ENCODE measurements around the gene GDF15.
A peak's percentile ranks its signal among the peaks of the same experiment; 100 is the strongest.

DNA sequence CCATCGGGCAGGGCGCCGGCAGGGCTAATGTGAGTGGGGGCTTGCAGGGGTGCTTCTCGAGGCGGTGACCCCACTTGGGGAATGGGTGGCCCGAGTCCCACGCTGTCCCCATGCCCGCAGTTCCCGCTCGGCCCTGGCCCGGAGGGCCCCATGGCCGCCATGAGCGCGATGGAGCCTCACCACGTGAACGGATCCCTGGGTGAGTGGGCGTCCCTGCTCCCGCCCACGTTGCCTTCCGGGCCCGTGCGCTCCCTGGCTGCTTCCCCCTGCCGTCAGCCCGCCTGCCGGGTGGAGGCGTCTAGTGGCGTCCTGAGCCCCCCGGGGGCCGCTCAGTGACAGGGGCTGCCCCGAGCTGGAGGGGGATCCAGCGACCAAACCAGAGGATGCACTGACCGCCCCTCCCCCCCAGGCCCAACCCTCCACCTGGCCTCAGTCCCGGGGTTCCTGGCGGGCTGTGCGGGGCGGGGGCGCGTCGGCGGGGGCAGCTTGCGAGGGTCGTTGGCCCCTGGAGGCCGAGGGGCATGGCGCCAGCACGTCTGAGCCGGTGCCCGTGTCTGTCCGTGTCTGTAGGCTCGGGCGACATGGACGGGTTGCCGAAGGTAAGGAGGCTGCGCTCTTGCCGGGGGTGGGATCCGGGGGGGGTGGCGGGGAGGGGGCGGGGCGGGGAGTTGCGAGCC, 47.2 kb downstream of the GDF15 start:
- no peak for TF ChIP-seq EZH2 (IDR thresholded peaks at IDR 0.05; ENCODE audit: borderline replicate concordance, low read depth, low read length, severe bottlenecking)
- TF ChIP-seq FOS (IDR thresholded peaks at IDR 0.05; ENCODE audit: borderline replicate concordance, insufficient read depth, low read length): no peak
- TF ChIP-seq JUN (IDR thresholded peaks at IDR 0.05; ENCODE audit: borderline replicate concordance, insufficient read depth, insufficient read length, low read depth): no peak
- peak; percentile 53 for TF ChIP-seq POLR2AphosphoS5 (IDR thresholded peaks at IDR 0.05; ENCODE audit: insufficient read depth, low read depth, low read length)
- TF ChIP-seq, protein P1, sequence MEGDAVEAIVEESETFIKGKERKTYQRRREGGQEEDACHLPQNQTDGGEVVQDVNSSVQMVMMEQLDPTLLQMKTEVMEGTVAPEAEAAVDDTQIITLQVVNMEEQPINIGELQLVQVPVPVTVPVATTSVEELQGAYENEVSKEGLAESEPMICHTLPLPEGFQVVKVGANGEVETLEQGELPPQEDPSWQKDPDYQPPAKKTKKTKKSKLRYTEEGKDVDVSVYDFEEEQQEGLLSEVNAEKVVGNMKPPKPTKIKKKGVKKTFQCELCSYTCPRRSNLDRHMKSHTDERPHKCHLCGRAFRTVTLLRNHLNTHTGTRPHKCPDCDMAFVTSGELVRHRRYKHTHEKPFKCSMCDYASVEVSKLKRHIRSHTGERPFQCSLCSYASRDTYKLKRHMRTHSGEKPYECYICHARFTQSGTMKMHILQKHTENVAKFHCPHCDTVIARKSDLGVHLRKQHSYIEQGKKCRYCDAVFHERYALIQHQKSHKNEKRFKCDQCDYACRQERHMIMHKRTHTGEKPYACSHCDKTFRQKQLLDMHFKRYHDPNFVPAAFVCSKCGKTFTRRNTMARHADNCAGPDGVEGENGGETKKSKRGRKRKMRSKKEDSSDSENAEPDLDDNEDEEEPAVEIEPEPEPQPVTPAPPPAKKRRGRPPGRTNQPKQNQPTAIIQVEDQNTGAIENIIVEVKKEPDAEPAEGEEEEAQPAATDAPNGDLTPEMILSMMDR (IDR thresholded peaks at IDR 0.05; ENCODE audit: extremely low read depth in 1 of 2, insufficient read depth in 1 of 2, low read depth in 1 of 2, low read length in 2 of 2): peak in 1 of 2 donors; percentile 7
- TF ChIP-seq POLR2A (IDR thresholded peaks at IDR 0.05; ENCODE audit: low read depth, low read length): no peak
- TF ChIP-seq MYC (IDR thresholded peaks at IDR 0.05; ENCODE audit: low read depth, low read length): no peak
- TF ChIP-seq, protein P2, sequence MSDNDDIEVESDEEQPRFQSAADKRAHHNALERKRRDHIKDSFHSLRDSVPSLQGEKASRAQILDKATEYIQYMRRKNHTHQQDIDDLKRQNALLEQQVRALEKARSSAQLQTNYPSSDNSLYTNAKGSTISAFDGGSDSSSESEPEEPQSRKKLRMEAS (IDR thresholded peaks at IDR 0.05; ENCODE audit: insufficient read depth, insufficient read length): peak; percentile 35

All from endothelial cell of umbilical vein (primary cell).